ENCODE results near the gene KLHL24.

KLHL24 gene

DNA sequence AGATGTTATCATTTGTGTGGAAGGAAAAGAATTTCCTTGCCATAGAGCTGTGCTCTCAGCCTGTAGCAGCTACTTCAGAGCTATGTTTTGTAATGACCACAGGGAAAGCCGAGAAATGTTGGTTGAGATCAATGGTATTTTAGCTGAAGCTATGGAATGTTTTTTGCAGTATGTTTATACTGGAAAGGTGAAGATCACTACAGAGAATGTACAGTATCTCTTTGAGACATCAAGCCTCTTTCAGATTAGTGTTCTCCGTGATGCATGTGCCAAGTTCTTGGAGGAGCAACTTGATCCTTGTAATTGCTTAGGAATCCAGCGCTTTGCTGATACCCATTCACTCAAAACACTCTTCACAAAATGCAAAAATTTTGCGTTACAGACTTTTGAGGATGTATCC, 15.1 kb downstream of the KLHL24 start:
- no peak overlapping the region for H3K4me3 ChIP-seq (ENCODE audit: low read depth, low read length)
- TF ChIP-seq, protein P1, sequence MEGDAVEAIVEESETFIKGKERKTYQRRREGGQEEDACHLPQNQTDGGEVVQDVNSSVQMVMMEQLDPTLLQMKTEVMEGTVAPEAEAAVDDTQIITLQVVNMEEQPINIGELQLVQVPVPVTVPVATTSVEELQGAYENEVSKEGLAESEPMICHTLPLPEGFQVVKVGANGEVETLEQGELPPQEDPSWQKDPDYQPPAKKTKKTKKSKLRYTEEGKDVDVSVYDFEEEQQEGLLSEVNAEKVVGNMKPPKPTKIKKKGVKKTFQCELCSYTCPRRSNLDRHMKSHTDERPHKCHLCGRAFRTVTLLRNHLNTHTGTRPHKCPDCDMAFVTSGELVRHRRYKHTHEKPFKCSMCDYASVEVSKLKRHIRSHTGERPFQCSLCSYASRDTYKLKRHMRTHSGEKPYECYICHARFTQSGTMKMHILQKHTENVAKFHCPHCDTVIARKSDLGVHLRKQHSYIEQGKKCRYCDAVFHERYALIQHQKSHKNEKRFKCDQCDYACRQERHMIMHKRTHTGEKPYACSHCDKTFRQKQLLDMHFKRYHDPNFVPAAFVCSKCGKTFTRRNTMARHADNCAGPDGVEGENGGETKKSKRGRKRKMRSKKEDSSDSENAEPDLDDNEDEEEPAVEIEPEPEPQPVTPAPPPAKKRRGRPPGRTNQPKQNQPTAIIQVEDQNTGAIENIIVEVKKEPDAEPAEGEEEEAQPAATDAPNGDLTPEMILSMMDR (IDR thresholded peaks at IDR 0.05; ENCODE audit: borderline replicate concordance, insufficient read depth, low read depth, low read length): no peak

DNA sequence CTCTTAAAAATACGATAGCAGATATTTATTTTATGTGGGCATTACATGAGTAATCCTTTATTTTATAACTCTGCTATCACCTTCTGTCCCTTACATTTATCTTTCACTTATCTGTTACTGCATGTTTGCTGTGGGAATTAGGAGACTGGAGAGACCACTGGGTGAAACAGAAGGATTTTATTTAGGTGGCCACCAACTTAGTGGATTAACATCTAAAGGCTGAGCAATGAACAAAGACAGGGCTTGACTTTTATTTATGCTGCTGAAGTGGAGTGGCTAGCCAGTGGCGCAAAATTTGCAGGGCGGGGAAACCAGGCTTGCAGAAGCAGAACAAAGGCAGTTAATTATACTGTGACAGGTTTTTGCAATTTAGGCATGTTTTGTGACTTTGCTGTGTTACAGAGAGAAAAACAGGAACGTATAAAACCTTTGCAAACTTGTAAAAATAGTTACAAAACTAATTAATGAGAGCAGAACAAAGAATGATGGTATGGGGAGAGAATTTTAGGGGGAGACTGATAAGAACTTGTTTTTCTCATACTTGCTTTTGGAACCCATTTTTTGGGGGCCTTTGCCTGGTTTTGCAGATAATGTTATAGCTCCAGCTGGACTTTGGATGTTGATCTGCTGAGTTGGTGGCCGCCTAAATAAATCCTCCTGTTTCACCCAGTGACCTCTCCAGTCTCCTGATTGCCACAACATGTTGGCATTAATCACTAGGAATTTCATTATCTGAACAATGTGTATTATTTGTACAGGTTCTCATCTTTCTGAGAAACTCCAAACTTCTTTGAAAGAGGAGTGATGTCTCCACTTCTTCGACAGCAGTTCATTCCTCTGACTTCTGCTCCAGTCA, 18.0 kb downstream of the KLHL24 start:
- no peak overlapping the region for H3K4me3 ChIP-seq (ENCODE audit: low read depth, low read length)
- TF ChIP-seq, protein P1 (IDR thresholded peaks at IDR 0.05; ENCODE audit: borderline replicate concordance, insufficient read depth, low read depth, low read length): no peak

DNA sequence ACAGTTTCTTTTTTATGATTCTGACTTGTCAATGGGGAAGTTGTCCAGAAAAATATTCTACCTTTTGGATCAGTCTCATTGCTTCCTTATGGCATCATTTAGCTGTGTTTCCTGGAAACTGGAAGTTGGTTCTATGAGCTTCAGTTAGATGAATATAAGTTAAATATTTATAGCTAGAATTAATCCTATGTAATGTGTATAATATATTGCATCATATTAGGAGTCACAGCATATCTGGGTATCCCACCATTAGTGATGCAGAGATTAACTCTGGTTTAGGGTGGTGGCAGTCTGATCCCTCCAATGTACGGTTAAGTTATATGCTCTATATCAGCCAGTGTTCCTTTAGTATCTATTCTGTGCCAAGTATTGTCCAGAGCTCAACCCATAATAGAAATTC, 19.3 kb downstream of the KLHL24 start:
- TF ChIP-seq, protein P1 (IDR thresholded peaks at IDR 0.05; ENCODE audit: borderline replicate concordance, insufficient read depth, low read depth, low read length): no peak
- H3K4me3 ChIP-seq (ENCODE audit: low read depth, low read length): no peak overlapping the region

DNA sequence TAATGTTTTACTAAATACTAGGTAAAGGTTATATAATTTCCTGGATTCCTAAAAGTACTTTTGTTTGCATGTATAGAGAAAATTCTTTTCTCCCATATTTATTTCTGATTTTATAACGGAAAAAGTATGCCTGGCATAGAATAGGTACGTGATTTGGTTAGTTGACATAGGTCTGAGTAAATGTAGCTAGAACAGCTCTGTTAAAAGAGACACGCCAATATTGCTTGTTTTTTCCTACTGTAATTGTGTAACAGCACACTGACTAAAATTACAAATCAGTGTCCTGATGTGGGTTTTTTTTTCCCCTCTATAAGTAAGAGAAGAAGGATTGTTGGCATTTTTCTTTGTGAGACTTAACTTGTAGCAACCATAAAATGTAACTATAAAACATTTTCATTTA, 26.7 kb downstream of the KLHL24 start:
- TF ChIP-seq, protein P1 (IDR thresholded peaks at IDR 0.05; ENCODE audit: borderline replicate concordance, insufficient read depth, low read depth, low read length): no peak
- H3K4me3 ChIP-seq (ENCODE audit: low read depth, low read length): no peak overlapping the region

DNA sequence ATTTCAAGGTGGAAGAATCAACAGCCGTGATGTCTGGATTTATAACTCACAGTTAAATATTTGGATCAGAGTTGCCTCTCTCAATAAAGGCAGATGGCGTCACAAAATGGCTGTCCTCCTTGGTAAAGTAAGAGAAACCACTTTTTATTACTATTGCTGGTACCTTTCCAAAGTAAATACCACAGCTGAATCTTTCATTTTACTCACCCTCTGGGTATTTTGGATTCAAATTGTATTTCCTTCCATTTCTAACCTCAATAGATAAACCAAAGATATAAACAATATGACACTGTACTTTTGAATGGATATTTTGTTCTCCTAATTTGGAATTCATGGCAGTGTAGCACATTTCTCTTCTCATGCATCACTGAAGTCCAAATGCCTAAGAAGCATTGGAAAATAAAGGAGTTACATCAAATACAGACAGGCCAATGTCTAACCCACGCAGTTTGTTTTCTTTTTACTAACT, 29.5 kb downstream of the KLHL24 start:
- TF ChIP-seq, protein P1 (IDR thresholded peaks at IDR 0.05; ENCODE audit: borderline replicate concordance, insufficient read depth, low read depth, low read length): no peak
- no peak overlapping the region for H3K4me3 ChIP-seq (ENCODE audit: low read depth, low read length)

DNA sequence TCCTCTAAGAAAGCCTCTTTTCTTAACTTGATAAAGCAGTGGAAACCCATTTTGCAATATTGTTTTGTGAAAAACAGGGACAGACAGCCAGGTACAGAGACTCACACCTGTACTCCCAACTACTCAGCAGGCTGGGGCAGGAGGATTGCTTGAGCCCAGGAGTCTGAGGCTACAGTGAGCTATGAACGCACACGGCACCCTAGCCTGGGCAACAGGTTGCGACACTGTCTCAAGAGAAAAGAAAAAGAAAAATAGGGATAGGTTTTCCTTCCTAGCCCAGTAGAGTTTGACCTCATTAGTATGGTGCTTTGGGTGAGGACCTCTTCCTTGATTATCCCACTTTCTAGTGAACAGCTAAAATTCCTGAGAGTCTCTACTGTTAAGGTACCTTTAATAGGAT, 44.6 kb downstream of the KLHL24 start:
- TF ChIP-seq, protein P1 (IDR thresholded peaks at IDR 0.05; ENCODE audit: borderline replicate concordance, insufficient read depth, low read depth, low read length): no peak
- H3K4me3 ChIP-seq (ENCODE audit: low read depth, low read length): no peak overlapping the region

DNA sequence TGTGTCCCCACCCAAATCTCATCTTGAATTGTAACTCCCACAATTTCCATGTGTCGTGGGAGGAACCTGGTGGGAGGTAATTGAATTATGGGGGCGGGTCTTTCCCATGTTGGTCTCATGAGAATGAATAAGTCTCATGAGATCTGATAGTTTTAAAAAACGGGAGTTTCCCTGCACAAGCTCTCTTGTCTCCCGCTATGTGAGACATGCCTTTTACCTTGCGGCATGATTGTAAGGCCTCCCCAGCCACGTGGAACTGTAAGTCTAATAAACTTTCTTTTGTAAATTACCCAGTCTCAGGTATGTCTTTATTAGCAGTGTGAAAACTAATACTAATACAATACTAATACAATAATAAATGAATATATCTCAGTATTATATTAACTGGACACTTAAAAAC, 52.3 kb downstream of the KLHL24 start:
- H3K4me3 ChIP-seq (ENCODE audit: low read depth, low read length): no peak overlapping the region
- TF ChIP-seq, protein P1 (IDR thresholded peaks at IDR 0.05; ENCODE audit: borderline replicate concordance, insufficient read depth, low read depth, low read length): no peak
